HL-60/S4 treated with phorbol 12-myristate 13-acetate at 8.2 ng/mL for 4 days and 3 days (cell line): ENCODE measurements around the gene COX6B2.

Source experiments
- in situ Hi-C: fragments of 300-500 bp; cut with MboI; formaldehyde crosslinking; loops from 2 replicates; pipeline ENCODE4 v1.15.0; 2022; ENCODE audit warnings: low sequenced_read_pairs

COX6B2 gene

DNA sequence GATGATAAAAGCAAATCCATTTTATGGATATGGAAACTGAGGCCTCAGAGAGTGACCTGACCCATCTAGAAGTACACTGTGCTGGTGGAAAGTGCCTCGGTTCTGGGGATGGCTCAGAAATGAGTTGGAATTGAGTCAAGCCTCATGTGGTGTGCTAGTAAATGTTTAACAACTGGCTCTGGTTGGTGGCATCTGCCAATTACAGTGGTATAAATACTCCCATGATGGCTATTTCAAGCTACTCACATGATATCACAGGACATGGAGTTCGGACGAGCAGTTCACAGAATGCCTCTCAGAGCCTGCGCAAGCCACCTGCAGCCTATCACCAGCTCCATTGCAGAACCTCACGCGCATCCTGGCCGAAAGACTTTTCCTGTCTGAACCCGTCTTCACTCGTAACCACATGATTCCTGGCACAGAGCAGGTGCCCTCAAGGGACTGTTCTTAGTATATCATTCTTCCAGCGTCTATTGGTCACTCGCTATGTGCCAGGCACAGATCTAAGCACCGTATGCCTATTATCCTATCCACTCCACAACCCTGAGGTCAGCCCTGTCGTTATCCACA, 38.5 kb downstream of the COX6B2 start:
- in situ Hi-C loops: no loop called here

DNA sequence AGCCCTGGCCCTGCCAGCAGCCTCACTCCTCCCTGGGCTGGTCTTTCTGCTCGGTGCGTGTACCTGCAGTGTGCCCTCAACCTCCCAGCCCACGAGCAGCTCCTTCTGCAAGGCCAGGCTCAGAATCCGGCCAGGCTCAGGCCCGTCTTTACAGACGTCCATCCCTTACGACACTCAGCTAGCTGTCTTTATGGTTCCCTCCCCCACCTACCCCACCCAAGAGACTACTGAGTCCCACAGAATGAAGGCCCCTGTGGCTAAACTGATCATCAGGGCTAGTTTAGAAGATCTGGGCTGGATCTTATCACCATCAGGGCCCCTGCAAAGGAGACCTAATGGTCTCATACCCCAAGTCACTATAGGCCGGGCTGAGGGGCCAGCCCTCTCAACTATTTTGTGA, 40.1 kb downstream of the COX6B2 start:
- in situ Hi-C loops: no loop called here

DNA sequence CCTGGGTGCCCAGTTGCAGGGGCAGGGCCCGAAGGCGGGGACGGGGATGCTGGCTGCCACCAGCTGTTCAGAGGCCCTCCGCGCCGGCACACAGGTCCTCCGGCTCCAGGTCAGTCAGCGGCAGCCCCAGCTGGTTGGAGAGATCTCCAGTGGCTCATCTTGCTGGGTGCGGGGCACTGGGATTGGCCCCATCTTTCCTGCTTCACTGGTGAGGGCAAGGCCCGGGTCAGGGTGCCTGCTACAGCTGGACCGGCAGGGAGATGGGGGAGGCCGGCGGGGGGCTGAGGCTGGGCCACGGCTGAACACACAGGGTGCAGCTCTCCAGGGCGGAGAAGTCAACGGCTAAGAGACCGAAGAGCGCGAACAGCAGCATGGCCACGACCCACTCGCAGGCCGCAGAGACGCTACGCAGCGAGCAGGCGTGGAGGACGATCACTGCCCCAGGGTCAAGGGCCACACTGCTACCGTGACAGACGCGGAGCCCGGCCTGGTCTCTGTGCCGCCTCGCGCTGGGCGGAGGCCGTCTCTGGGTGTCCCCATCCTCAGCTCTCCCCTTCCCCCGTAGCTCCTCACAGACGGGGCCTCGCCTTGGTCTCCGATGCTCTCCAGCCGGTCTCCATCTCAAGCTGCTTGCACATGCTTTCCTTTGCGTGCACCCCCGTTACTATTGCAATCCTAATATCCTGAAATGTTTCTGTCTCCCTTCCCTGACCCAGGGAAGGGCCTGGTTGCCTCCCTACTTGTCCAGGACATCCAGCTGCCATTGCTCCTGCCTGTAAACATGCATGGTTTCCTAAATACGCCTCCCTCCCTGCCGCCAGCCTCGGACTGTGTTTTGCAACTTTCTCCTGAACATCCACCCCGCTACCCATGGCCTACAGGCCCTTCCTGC, 41.7 kb downstream of the COX6B2 start:
- in situ Hi-C loops: no loop called here

DNA sequence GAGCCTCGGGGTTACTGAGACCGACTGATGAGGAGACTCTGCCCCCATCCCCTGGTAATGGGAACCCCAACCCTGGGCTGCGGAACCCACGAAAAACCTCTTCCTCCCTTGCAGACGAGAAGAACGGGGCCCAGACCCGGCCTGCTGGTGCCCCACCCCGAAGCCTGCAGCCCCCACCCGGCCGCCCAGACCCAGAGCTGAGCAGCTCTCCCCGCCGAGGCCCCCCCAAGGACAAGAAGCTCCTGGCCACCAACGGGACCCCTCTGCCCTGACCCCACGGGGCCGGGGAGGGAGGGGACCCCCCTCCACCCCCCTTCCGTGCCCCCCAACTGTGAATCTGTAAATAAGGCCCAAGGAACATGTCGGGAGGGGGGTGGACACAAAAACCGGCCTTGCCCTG, 42.7 kb downstream of the COX6B2 start:
- in situ Hi-C loops: no loop called here

DNA sequence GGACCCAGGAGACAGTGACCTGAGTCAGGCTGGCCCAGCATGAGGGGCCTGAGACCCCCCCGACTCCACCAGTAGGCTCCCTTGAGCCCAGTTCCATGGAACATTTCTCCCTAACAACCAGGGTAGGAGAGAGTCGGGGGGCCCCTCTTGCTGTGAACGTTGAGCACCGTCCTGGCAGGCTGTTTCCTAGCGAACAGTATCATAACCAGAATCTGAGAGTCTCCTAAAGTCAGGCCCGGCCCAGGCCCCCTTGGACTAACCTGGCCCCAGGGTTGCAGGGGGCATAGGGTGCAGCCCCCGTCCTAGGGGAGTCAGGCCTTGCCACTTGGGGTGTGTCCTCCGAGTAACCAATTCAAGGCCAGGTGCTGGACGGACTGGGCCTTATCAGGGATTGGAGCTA, 43.1 kb downstream of the COX6B2 start:
- in situ Hi-C loops: no loop called here

DNA sequence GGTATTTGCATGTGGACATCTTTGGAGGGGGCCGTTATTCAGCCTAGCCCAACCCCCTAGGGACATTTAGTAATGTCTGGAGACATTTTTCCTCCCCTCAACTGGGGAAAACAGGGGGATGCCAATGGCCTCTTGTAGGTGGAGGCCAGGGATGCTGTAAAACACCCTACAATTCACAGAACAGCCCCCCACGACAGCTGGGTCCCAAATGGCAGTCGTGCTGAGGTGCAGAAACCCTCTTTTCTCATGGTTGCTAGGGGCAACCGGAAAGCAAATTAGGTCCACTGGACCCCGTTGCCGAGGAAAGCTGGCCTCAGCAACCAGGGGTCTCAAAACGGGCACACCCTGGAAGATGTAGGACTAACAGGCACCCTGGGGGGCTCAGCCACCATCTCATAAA, 44.0 kb downstream of the COX6B2 start:
- in situ Hi-C loops: no loop called here

DNA sequence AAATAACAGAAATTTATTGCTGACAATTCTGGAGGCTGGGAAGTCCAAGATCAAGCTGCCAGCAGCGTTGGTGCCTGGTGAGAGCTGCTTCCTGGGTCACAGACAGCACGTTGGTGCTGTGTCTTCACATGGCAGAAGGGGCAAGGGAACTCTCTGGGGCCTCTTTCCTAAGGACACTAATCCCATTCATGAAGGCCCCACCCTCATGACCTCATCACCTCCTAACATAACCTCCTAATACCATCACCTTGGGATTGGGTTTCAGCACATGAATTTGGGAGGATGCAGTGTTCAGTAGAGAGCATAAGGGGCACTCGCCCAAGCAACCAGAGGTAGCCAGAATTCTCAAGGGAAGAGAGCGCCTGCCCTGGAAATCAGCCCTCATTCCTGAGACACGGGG, 45.1 kb downstream of the COX6B2 start:
- in situ Hi-C loops: no loop called here

DNA sequence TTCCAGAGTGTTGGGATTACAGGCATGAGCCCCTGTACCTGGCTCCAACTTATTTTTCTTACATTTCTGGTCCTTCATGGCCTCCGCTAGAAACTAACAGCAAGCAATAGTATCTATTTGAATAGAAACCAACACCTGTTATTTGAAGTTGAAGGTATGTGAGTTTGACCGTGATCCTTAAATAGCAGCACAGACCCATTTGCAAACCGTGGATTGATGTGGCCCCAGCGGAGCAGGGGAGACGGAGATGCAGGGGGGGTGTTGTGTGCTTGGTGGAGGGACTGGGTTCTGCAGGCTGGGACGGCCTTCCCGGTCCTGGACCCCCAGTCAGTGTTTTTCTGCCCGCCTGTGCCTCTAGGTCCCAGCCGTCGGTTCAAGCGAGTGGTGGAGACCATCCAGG, 46.2 kb downstream of the COX6B2 start:
- in situ Hi-C loops: no loop called here

DNA sequence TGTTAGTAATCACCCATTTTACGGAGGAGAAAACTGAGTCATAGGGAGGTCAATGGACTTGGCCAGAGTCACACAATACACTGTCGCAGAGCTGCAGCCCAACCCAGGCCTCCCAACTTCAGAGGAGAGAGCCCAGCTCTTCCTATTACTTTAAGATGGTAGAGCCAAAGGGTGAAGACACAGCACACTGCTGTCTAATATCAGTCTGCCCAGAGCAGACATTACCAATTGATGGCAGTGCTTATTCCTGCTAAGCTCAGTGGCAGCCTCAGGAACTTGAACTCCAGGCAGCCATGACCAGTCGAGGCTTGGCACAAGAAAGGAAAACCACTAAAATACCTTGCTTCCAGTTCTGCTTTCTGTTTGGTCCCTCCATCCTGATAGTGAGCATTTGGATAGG, 47.8 kb downstream of the COX6B2 start:
- in situ Hi-C loops: no loop called here

DNA sequence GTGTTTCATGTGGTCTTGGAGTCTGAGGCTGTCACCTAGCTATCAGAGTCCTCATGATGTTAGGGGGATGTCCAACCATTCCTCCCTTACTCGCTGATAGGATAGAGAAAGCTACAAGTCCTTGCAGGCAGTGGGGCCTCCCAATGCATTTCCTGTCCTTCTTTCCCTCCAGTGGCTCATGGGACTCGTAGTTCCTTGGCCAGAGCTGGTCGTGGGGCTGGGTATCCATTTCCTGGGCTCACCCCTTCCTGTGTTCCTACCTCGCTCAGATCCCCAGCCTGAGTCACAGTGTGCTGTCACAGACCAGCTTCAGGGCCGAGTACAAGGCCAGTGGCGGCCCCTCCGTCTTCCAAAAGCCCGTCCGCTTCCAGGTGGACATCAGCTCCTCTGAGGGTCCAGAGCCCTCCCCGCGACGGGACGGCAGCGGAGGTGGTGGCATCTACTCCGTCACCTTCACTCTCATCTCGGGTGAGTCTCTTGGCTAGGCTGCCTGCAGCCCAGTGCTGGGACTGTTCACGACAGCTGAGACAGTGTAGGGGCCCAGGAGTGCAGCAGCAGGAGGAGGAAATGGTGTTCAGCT, 48.4 kb downstream of the COX6B2 start:
- in situ Hi-C loops: no loop called here

DNA sequence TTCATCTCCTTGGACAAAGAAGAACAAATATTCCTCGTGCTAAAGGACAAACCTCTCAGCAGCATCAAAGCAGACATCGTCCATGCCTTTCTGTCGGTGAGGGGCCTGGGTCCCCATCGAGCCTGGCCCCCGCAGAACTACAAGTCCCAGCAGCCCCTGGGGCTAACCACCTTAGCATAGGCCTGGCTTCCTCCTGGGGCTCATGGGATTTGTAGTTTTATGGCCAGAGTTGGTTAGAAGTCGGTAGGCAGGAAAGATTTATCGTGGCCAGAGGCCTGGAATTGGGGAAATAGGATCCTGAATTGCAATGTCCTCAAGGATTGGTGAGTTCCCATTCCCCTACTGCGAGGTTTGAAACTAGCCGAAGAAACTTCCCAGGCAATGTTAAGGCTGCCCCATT, 49.0 kb downstream of the COX6B2 start:
- in situ Hi-C loops: no loop called here

DNA sequence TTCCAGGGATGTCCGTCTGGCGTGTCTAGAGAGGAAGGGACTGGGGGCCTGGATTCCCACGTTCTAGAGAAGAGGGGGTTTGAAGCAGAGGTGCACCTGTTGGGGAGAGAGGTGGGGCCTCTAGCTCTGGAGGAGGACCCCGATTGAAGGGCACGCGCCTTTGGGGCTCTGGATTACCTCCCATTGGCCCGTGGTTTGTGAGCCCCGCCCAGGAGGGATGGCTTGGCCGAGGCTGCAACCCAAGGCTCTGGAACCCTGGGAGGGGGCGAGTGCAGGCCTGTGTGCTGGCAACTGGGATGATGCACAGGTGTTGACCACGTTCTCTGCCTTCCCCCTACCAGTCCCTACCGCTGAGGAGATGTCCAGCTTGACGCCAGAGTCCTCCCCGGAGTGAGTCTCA, 49.5 kb downstream of the COX6B2 start:
- in situ Hi-C loops: no loop called here

DNA sequence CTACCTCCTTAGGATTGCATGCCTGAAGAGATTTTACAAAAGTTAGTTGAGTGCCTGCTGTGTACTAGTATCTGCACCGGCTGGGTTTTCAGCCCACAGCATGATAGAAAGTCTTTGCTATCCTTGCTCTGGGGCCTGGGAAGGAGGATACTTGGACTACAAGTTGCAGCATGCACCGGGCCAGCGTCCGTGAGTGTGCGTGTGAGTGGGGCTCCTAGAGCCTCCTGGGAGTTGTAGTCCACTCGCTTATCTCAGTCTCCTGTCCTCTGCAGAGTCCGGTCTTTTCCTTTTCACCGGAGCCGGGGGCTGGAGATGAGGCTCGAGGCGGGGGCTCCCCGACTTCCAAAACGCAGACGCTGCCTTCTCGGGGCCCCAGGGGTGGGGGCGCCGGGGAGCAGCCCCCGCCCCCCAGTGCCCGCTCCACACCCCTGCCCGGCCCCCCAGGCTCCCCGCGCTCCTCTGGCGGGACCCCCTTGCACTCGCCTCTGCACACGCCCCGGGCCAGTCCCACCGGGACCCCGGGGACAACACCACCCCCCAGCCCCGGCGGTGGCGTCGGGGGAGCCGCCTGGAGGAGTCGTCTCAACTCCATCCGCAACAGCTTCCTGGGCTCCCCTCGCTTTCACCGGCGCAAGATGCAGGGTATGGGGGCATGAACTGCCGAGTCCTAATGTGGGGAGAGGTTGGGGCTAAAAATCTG, 50.1 kb downstream of the COX6B2 start:
- in situ Hi-C loops: no loop called here

DNA sequence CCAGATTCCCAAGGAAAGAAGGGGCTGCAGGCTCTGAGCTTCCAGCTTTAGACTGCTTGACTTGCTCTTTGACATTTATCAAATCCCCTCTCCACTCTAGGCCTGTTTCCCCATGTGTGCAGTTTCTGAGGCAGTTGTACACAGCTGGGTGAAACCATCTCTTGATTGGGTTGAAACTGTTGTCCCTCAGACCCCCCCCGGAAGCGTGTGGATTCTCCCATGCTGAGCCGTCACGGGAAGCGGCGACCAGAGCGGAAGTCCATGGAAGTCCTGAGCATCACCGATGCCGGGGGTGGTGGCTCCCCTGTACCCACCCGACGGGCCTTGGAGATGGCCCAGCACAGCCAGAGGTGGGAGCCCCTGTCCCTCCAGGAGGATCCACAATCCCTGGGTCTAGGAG, 51.0 kb downstream of the COX6B2 start:
- in situ Hi-C loops: no loop called here

DNA sequence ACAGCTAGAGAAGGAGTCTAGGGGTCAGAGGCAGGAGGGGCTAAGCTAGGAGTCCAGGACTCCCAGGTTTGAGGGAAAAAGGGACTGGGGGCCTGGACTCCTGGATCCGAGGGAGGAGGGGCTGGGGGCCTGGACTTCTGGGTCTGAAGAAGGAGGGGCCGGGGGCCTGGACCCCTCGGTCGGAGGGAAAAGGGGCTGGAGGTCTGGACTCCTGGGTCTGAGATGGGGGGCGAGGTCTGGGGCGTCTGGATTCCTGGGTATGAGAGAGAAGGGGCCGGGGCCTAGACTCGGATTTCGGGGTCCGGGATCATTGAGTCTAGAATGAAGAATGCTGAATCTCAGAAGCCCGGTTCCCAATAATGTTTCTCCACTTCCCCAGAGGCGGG, 52.2 kb downstream of the COX6B2 start:
- in situ Hi-C loops: no loop called here

DNA sequence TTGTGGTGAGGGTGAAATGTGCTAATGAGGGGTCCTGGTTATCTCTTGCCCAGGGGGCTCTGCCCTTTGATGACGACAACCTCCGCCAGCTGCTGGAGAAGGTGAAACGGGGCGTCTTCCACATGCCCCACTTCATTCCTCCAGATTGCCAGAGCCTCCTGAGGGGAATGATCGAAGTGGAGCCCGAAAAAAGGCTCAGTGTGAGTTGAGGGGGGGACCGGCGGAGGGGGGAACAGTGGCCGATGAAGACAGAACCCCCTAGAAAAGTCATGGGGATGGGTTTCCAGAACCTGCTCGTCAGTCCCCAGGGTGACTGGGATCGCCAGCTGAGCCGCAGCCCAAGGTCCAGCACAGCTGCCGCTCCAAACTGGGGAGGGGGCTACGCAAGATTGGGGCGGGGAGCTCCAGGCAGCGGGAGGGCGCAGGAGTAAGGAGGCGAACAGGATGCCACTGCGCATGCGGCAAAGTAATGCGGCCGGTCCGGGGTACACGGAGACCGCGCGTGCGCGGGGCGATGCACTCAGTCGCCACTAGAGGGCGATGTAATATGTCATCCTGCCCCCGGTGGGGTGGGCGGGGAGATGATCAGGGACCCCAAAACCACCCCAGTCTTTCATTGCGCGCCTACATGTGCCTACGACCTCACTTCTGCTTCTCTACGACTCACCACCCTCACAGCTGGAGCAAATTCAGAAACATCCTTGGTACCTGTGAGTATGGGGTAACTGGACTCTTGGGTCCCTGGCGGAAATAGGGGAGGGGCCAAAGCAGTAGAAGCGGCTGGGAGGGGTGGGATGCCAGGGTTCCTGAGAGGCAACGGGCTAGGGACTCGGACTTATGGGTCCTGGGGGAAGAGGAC, 52.8 kb downstream of the COX6B2 start:
- in situ Hi-C loops: no loop called here

DNA sequence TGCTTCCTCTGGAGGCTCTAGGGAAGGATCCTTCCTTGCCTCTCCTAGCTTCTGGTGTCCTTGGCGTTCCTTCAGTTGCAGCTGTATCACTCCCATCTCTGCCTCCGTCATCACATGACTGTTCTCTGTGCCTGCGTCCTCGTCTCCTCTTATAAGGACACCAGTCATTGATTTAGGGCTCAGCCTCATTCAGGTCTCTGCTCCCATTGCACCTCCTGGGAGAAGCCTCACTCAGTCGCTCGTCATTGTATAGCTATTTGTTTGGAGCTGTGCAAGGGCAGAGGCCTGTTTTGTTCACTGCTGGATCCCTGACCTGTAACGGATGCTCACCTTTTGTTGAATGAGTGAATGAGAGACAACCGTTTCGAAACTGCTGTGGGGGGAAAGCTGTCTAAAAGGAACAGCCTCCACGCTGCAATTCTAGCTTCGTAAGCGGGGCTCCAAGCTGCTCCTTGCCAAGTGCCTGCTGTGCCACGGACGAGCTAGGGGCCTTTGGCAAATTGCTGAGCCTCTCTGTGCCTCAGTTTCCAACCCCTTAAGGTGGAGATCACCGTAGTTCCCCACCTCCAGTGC, 53.5 kb downstream of the COX6B2 start:
- in situ Hi-C loops: no loop called here

DNA sequence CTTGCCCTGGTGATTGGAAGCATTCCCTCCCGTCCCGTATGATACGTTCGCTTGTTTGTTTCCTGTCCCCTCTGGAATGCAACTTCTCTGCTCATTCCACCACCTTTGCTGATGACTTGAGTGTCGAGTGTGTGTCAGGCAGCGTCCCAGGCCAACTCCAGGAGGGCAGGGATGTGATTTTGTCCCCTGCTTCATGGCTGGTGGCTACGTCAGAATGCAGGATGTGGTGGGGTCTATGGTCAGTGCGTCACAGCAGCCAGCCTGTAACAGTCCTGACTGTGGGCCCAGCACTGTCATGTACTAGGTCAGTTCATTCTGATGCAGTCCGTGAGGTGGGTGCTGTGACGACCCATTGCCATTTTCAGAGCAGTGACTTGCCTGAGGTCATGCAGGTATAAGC, 54.5 kb downstream of the COX6B2 start:
- in situ Hi-C loops: no loop called here
